ENCODE measurements around the gene ZSCAN1. TPM values are rescaled to one million over a fixed set of nuclear protein-coding genes. Genes with fewer than 3 reads are reported as not detected.

Gene ZSCAN1
- total and polyA plus RNA-seq, 9 donors: 0.35 to 1.8 (median 1.0) TPM

DNA sequence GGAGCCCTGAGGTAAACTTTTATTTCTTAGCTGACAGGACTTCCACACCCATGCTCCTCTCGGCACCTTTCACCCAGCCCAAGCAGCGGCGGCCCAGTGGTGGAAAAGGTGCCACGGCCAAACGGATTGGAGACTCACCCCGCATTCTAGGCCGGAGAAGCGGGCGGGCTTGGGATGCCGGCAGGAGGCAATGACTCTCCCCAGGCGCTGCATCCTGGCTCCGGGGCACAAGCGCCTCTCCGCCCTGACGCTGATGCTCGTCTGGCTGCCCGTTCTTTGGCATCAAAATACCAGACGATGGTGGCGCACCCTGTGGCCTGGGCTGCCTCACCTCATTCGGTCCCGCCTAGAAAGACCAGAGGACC is 24.5 kb upstream of the ZSCAN1 start:
- peak overlapping the region; percentile 33 for H3K27ac ChIP-seq (ENCODE audit: low read length)
- peaks cover 19% of the 10 kb centered on the region for H3K9me3 ChIP-seq (replicated peaks; ENCODE audit: control insufficient read depth, low read depth, low read length)

DNA sequence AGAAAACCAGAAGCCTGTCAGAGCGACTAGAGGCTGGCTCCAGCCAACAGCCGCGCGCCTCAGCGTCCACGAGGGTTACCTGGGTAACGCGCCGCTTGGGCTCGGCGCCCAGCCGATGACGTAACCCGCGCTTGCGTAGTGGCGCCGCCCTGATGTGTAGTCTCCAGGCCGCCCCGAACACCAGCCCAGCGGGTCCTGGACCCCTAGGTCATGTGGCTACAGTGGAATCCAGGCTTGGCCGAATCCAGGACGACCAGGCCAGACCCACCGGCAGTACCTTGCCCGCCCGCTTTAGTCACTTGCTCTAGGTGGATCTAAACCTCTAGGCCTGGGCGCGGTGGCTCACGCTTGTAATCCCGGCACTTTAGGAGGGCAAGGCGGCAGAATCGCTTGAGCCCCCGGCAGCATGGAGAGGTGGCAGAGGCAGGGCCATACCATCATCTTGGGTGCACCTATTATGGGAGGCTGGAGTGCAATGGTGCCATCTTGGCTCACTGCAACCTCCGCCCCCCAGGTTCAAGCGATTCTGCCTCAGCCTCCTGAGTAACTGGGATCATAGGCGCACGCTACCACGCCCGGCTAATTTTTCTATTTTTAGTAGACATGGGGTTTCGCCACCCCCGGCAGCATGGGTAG is 24.0 kb upstream of the ZSCAN1 start:
- Histone ChIP-seq H3K27me3 (ENCODE audit: control insufficient read depth, insufficient read depth, low read length) (no peaks in the 10 kb centered on the region), H3K9me3 (replicated peaks; ENCODE audit: control insufficient read depth, low read depth, low read length) (peaks cover 15% of the 10 kb centered on the region), H3K36me3 (ENCODE audit: control insufficient read depth, insufficient read depth, low read length) (peaks cover 18% of the 10 kb centered on the region), H3K4me3 (ENCODE audit: low read length) (peak overlapping the region; percentile 30), H3K27ac (ENCODE audit: low read length) (peak overlapping the region; percentile 31), H3K4me1 (ENCODE audit: control insufficient read depth, insufficient read depth, low read length) (peaks cover 7% of the 10 kb centered on the region)
- WGBS (ENCODE audit: insufficient coverage): under 1% methylated on average over 34 of the region's 41 CpGs
- DNase-seq: peak; percentile 92

More for the DNA sequence above, 24.5 kb upstream of the ZSCAN1 start:
- under 1% methylated on average over 21 of the region's 21 CpGs for WGBS (ENCODE audit: insufficient coverage)
- Histone ChIP-seq H3K36me3 (ENCODE audit: control insufficient read depth, insufficient read depth, low read length) (peaks cover 23% of the 10 kb centered on the region), H3K4me3 (ENCODE audit: low read length) (peak overlapping the region; percentile 30), H3K27me3 (ENCODE audit: control insufficient read depth, insufficient read depth, low read length) (no peaks in the 10 kb centered on the region), H3K4me1 (ENCODE audit: control insufficient read depth, insufficient read depth, low read length) (peaks cover 7% of the 10 kb centered on the region)
- DNase-seq: no peak

DNA sequence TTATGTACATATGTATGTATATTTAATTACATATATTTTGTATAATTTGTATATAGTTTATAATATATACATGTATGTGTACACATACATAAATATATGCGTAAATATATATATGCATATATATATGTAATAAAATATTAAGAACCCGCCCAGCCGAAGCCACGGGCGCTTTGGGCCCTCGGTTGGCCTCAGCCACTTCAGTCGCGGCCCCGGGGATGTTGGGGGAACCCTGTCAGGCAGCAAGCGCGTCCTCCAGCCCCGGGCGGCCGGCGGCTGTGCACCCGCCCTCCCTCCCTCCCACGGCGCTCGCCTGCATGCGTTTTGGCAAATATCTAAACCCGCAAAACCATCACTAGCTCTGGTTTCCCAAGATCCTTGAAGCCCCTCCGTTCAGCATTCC is 23.3 kb upstream of the ZSCAN1 start:
- H3K9me3 ChIP-seq (replicated peaks; ENCODE audit: control insufficient read depth, low read depth, low read length): peaks cover 15% of the 10 kb centered on the region

DNA sequence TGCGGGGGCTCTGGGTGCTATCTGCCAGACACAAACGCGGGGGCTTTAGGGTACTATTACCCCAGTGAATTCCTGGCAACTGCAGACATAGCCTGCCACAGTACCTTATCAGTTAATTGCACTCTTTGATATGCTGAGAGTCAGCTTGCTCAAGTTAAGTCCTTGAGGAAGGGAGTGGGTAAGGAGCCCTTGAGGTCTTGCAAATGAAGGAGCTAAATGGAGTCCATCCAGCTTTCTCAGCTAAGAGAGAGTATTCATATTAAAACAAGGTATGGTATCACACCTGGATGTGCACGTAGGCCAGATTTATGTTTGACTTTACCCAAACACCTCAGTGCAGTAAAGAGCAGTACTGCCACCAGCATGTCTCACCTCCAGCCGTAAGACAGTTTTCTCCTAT is 19.7 kb upstream of the ZSCAN1 start:
- no peak overlapping the region for H3K4me3 ChIP-seq (ENCODE audit: low read length)
- H3K36me3 ChIP-seq (ENCODE audit: control insufficient read depth, insufficient read depth, low read length): no peaks in the 10 kb centered on the region
- peaks cover 6% of the 10 kb centered on the region for H3K4me1 ChIP-seq (ENCODE audit: control insufficient read depth, insufficient read depth, low read length)
- no peaks in the 10 kb centered on the region for H3K27me3 ChIP-seq (ENCODE audit: control insufficient read depth, insufficient read depth, low read length)
- no peak for DNase-seq
- 40% methylated on average over 1 of the region's 5 CpGs for WGBS (ENCODE audit: insufficient coverage)
- H3K27ac ChIP-seq (ENCODE audit: low read length): no peak overlapping the region
- H3K9me3 ChIP-seq (replicated peaks; ENCODE audit: control insufficient read depth, low read depth, low read length): peaks cover 7% of the 10 kb centered on the region

More for the DNA sequence above, 23.3 kb upstream of the ZSCAN1 start:
- H3K27me3 ChIP-seq (ENCODE audit: control insufficient read depth, insufficient read depth, low read length): no peaks in the 10 kb centered on the region
- H3K4me3 ChIP-seq (ENCODE audit: low read length): no peak overlapping the region
- no peak overlapping the region for H3K27ac ChIP-seq (ENCODE audit: low read length)
- peaks cover 14% of the 10 kb centered on the region for H3K36me3 ChIP-seq (ENCODE audit: control insufficient read depth, insufficient read depth, low read length)
- peaks cover 7% of the 10 kb centered on the region for H3K4me1 ChIP-seq (ENCODE audit: control insufficient read depth, insufficient read depth, low read length)
- WGBS (ENCODE audit: insufficient coverage): 60% methylated on average over 12 of the region's 22 CpGs
- DNase-seq: no peak

DNA sequence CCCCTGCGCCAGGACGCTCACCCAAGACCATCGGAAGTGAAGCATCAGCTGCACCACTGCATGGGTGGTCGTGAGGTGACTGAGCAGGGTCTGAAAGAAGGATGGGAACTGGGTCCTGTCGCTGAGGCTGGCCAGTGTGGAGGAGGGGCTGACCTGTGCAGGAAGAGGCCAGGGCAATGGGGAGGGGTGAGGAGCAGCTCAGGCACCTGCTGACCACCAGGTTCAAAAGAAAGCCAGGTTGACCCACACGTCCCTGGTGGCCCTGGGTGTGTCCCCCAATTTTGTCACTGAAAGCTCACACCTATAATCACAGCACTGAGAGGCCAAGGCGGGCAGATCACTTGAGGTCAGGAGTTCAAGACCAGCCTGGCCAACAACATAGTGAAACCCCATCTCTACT is 13.7 kb upstream of the ZSCAN1 start:
- H3K27me3 ChIP-seq (ENCODE audit: control insufficient read depth, insufficient read depth, low read length): no peaks in the 10 kb centered on the region
- 70% methylated on average over 5 of the region's 7 CpGs for WGBS (ENCODE audit: insufficient coverage)
- peaks cover 2% of the 10 kb centered on the region for H3K4me1 ChIP-seq (ENCODE audit: control insufficient read depth, insufficient read depth, low read length)
- no peaks in the 10 kb centered on the region for H3K9me3 ChIP-seq (replicated peaks; ENCODE audit: control insufficient read depth, low read depth, low read length)
- H3K27ac ChIP-seq (ENCODE audit: low read length): no peak overlapping the region
- no peak for DNase-seq
- H3K4me3 ChIP-seq (ENCODE audit: low read length): no peak overlapping the region
- H3K36me3 ChIP-seq (ENCODE audit: control insufficient read depth, insufficient read depth, low read length): no peaks in the 10 kb centered on the region

DNA sequence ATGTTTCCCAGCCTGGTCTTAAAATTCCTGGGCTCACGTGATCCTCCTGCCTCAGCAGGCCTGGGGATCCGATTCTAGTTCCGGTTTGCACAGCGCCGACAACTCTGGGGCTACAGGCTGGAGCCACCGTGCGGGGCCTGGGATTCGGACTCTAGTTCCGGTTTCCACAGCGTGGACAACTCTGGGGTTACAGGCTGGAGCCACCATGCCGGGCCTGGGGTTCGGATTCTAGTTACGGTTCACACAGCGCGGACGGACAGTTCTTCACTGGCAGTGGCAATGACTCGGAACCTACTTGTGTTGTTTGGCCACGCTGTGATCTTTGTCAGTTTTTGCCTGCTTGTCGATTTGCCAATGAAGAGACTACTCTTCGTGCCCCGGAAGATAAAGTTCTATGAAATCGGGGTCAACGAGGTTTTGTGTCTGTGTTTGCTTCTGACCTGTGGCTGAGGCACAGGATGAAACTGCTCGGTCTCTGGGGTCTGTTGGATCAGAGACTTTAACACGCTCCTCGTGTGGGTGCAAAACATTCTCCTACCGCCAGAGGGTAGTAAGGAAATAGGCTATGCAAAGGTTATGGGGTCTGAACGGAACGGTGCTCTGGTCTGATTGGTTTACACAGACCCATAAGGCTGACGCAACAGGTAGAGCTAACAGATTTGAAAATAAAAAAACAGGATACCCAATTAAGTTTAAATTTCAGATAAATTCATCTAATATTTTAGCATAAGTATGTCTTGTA is 12.1 kb upstream of the ZSCAN1 start:
- Histone ChIP-seq H3K27ac (ENCODE audit: low read length) (no peak overlapping the region), H3K9me3 (replicated peaks; ENCODE audit: control insufficient read depth, low read depth, low read length) (no peaks in the 10 kb centered on the region), H3K27me3 (ENCODE audit: control insufficient read depth, insufficient read depth, low read length) (no peaks in the 10 kb centered on the region), H3K4me1 (ENCODE audit: control insufficient read depth, insufficient read depth, low read length) (peaks cover 2% of the 10 kb centered on the region), H3K4me3 (ENCODE audit: low read length) (no peak overlapping the region), H3K36me3 (ENCODE audit: control insufficient read depth, insufficient read depth, low read length) (no peaks in the 10 kb centered on the region)
- 56% methylated on average over 26 of the region's 30 CpGs for WGBS (ENCODE audit: insufficient coverage)
- DNase-seq: peak; percentile 90

DNA sequence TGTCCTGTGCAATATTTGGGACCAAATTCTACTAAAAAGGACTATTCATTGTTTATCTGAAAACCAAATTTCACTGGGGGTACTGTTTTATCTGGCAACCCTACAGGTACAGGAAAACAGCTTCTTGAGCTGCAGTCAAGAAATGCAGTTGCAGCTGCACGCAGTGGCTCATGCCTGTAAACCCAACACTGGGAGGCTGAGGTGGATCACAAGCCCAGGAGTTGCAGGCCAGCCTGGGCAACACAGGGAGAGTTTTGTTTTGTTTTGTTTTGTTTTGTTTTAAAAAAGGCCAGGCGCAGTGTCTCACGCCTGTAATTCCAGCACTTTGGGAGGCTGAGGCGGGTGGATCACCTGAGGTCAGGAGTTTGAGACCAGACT is 11.6 kb upstream of the ZSCAN1 start:
- peaks cover 2% of the 10 kb centered on the region for H3K4me1 ChIP-seq (ENCODE audit: control insufficient read depth, insufficient read depth, low read length)
- 44% methylated on average over 1 of the region's 4 CpGs for WGBS (ENCODE audit: insufficient coverage)
- H3K9me3 ChIP-seq (replicated peaks; ENCODE audit: control insufficient read depth, low read depth, low read length): no peaks in the 10 kb centered on the region
- no peak for DNase-seq
- no peaks in the 10 kb centered on the region for H3K27me3 ChIP-seq (ENCODE audit: control insufficient read depth, insufficient read depth, low read length)
- H3K36me3 ChIP-seq (ENCODE audit: control insufficient read depth, insufficient read depth, low read length): no peaks in the 10 kb centered on the region
- H3K4me3 ChIP-seq (ENCODE audit: low read length): no peak overlapping the region
- H3K27ac ChIP-seq (ENCODE audit: low read length): no peak overlapping the region

DNA sequence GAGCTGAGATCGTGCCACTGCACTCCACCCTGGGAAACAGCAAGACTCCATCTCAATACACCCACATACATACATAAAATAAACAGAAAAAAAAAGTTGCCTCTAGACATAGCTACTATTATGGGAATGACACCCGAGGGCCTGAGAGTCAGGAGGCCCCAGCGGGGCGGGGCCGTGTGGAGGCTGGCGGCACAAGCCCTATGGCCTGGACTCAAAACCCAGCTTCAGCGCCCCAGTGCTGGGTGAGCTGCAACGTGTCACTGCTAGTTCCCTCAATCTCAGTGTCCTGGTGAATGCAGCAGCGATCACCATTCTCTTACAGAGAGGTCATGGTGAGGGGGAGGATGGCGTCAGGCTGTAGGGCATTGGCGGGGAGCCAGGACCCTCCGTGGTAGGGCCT is 9.2 kb upstream of the ZSCAN1 start:
- Histone ChIP-seq H3K4me3 (ENCODE audit: low read length) (no peak overlapping the region), H3K36me3 (ENCODE audit: control insufficient read depth, insufficient read depth, low read length) (no peaks in the 10 kb centered on the region), H3K27ac (ENCODE audit: low read length) (no peak overlapping the region), H3K4me1 (ENCODE audit: control insufficient read depth, insufficient read depth, low read length) (peaks cover 2% of the 10 kb centered on the region), H3K9me3 (replicated peaks; ENCODE audit: control insufficient read depth, low read depth, low read length) (no peaks in the 10 kb centered on the region), H3K27me3 (ENCODE audit: control insufficient read depth, insufficient read depth, low read length) (no peaks in the 10 kb centered on the region)
- WGBS (ENCODE audit: insufficient coverage): 87% methylated on average over 10 of the region's 12 CpGs
- DNase-seq: no peak

DNA sequence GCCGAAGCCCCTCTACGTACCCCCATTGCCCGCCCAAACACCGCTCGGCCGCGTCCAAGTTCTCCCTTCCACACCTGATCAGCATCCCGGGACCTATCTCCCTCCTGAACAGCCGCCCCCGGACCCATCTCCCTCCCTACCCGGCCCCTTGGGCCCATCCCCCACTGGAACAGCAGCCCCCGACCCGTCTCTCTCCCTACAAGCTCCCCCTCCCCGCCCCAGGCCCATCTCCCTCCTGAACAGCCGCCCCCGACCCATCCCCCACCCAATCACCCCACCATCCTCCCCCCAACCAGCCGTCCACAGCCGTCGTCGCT is 610 bp downstream of the ZSCAN1 start:
- Histone ChIP-seq H3K36me3 (ENCODE audit: control insufficient read depth, insufficient read depth, low read length) (no peaks in the 10 kb centered on the region), H3K27me3 (ENCODE audit: control insufficient read depth, insufficient read depth, low read length) (peaks cover 3% of the 10 kb centered on the region), H3K4me1 (ENCODE audit: control insufficient read depth, insufficient read depth, low read length) (peaks cover 5% of the 10 kb centered on the region), H3K27ac (ENCODE audit: low read length) (no peak overlapping the region), H3K9me3 (replicated peaks; ENCODE audit: control insufficient read depth, low read depth, low read length) (peaks cover 2% of the 10 kb centered on the region), H3K4me3 (ENCODE audit: low read length) (peak overlapping the region; percentile 43)
- WGBS (ENCODE audit: insufficient coverage): under 1% methylated on average over 17 of the region's 20 CpGs
- DNase-seq: peak; percentile 31

DNA sequence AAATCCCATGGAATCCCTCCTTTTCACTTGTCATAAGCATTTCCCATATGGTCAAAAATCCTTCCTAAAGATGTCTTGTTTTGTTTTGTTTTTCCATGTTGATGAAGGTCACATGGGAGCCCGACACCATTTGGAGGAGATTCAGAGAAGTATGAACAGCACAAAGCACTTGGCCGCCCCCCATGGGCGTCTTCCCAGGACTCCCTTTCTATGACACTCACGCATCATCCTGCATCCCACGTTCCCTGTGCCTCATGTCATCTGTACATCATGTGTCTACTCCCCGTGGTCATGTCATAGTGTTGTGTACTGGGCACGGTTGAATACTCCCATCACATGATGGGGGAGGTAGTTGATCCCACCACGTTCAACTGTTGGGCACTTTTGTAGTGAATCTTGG is 2.0 kb downstream of the ZSCAN1 start:
- H3K4me1 ChIP-seq (ENCODE audit: control insufficient read depth, insufficient read depth, low read length): peaks cover 5% of the 10 kb centered on the region
- DNase-seq: no peak
- no peak overlapping the region for H3K27ac ChIP-seq (ENCODE audit: low read length)
- H3K4me3 ChIP-seq (ENCODE audit: low read length): no peak overlapping the region
- H3K36me3 ChIP-seq (ENCODE audit: control insufficient read depth, insufficient read depth, low read length): no peaks in the 10 kb centered on the region
- peaks cover 12% of the 10 kb centered on the region for H3K9me3 ChIP-seq (replicated peaks; ENCODE audit: control insufficient read depth, low read depth, low read length)
- 82% methylated on average over 3 of the region's 8 CpGs for WGBS (ENCODE audit: insufficient coverage)
- H3K27me3 ChIP-seq (ENCODE audit: control insufficient read depth, insufficient read depth, low read length): peaks cover 3% of the 10 kb centered on the region
